ENCODE data around the gene TRAPPC12. TPM values are rescaled to one million over a fixed set of nuclear protein-coding genes. Genes with fewer than 3 reads are reported as not detected.
A peak's percentile ranks its signal among the peaks of the same experiment; 100 is the strongest.

TRAPPC12 gene
- total RNA-seq, 1 experiment from 2014 or later, result 72.8 TPM

DNA sequence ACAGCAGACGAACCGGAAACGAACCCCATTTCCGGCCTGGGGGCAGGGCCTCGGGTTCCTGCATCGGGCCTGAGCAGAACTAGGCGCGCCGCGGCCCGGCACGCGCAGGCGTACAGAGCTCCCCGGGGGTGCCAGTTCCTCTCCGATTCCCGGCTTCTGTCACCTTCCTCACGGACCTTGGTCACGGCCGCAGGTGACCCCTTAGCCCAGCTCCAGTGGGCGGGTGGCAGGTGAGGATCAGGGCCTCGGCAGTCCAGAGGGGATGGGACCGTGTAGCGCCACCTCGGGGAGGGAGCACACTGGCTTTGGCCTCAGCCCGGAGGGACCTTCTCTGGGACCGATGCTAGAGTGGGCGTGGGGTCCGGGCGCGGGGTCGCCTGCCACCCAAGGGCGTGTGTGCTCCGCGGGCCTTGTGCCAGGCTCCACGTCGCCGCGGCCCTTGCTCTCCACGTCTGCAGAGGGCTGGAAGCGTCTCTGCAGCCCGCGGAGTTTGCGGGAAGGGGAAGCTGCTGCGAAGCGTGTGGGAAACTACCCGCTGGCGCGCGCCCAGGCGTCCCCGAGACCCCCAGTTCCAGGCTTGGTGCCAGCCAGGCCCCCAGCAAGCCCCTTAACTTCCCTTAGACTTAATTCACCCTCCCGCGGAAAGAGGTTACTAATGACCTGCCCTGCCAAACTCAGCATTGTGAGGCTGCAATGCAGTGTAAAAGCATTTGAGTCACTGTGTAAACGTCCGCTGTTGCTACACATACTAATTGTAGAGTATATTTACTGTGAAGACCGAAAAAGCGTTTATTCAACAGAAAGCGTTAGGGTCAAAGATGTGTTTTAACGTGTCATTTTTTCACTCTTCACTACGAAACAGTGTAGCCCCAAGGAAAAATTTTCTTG, at the start of gene TRAPPC12 (continued):
- TF ChIP-seq ELF4 (CRISPR knock-in tag; IDR thresholded peaks at IDR 0.05; ENCODE audit: low read depth), result no peak
- peak; percentile 96 for TF ChIP-seq FOXP1 (CRISPR knock-in tag; IDR thresholded peaks at IDR 0.05; ENCODE audit: borderline replicate concordance)
- TF ChIP-seq, protein P1, sequence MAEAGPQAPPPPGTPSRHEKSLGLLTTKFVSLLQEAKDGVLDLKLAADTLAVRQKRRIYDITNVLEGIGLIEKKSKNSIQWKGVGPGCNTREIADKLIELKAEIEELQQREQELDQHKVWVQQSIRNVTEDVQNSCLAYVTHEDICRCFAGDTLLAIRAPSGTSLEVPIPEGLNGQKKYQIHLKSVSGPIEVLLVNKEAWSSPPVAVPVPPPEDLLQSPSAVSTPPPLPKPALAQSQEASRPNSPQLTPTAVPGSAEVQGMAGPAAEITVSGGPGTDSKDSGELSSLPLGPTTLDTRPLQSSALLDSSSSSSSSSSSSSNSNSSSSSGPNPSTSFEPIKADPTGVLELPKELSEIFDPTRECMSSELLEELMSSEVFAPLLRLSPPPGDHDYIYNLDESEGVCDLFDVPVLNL (CRISPR knock-in tag; IDR thresholded peaks at IDR 0.05; ENCODE audit: borderline replicate concordance, low read depth), result no peak
- TF ChIP-seq ZNF423 (CRISPR knock-in tag; IDR thresholded peaks at IDR 0.05), result no peak
- TF ChIP-seq, protein P2, sequence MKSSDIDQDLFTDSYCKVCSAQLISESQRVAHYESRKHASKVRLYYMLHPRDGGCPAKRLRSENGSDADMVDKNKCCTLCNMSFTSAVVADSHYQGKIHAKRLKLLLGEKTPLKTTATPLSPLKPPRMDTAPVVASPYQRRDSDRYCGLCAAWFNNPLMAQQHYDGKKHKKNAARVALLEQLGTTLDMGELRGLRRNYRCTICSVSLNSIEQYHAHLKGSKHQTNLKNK (CRISPR knock-in tag; IDR thresholded peaks at IDR 0.05), result no peak
- 0 out of 2 replicates have a peak, but pooled peaks have one; percentile 59 for TF ChIP-seq TP53 (CRISPR knock-in tag; IDR thresholded peaks at IDR 0.05)
- TF ChIP-seq, protein P3, sequence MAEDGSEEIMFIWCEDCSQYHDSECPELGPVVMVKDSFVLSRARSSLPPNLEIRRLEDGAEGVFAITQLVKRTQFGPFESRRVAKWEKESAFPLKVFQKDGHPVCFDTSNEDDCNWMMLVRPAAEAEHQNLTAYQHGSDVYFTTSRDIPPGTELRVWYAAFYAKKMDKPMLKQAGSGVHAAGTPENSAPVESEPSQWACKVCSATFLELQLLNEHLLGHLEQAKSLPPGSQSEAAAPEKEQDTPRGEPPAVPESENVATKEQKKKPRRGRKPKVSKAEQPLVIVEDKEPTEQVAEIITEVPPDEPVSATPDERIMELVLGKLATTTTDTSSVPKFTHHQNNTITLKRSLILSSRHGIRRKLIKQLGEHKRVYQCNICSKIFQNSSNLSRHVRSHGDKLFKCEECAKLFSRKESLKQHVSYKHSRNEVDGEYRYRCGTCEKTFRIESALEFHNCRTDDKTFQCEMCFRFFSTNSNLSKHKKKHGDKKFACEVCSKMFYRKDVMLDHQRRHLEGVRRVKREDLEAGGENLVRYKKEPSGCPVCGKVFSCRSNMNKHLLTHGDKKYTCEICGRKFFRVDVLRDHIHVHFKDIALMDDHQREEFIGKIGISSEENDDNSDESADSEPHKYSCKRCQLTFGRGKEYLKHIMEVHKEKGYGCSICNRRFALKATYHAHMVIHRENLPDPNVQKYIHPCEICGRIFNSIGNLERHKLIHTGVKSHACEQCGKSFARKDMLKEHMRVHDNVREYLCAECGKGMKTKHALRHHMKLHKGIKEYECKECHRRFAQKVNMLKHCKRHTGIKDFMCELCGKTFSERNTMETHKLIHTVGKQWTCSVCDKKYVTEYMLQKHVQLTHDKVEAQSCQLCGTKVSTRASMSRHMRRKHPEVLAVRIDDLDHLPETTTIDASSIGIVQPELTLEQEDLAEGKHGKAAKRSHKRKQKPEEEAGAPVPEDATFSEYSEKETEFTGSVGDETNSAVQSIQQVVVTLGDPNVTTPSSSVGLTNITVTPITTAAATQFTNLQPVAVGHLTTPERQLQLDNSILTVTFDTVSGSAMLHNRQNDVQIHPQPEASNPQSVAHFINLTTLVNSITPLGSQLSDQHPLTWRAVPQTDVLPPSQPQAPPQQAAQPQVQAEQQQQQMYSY (CRISPR knock-in tag; IDR thresholded peaks at IDR 0.05), result peak; percentile 35; the same call in 1 of the 2 replicates
- TF ChIP-seq, protein P4, sequence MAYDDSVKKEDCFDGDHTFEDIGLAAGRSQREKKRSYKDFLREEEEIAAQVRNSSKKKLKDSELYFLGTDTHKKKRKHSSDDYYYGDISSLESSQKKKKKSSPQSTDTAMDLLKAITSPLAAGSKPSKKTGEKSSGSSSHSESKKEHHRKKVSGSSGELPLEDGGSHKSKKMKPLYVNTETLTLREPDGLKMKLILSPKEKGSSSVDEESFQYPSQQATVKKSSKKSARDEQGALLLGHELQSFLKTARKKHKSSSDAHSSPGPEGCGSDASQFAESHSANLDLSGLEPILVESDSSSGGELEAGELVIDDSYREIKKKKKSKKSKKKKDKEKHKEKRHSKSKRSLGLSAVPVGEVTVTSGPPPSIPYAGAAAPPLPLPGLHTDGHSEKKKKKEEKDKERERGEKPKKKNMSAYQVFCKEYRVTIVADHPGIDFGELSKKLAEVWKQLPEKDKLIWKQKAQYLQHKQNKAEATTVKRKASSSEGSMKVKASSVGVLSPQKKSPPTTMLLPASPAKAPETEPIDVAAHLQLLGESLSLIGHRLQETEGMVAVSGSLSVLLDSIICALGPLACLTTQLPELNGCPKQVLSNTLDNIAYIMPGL (CRISPR knock-in tag; IDR thresholded peaks at IDR 0.05), result peak; percentile 95
- TF ChIP-seq, protein P5, sequence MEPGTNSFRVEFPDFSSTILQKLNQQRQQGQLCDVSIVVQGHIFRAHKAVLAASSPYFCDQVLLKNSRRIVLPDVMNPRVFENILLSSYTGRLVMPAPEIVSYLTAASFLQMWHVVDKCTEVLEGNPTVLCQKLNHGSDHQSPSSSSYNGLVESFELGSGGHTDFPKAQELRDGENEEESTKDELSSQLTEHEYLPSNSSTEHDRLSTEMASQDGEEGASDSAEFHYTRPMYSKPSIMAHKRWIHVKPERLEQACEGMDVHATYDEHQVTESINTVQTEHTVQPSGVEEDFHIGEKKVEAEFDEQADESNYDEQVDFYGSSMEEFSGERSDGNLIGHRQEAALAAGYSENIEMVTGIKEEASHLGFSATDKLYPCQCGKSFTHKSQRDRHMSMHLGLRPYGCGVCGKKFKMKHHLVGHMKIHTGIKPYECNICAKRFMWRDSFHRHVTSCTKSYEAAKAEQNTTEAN (CRISPR knock-in tag; IDR thresholded peaks at IDR 0.05), result peak; percentile 85
- peak; percentile 88; the same call in 1 of the 2 replicates for TF ChIP-seq CREM (CRISPR knock-in tag; IDR thresholded peaks at IDR 0.05)
- 0 out of 2 replicates have a peak, but pooled peaks have one; percentile 28 for TF ChIP-seq ESRRA (CRISPR knock-in tag; IDR thresholded peaks at IDR 0.05; ENCODE audit: borderline replicate concordance)
- TF ChIP-seq SOX15 (CRISPR knock-in tag; IDR thresholded peaks at IDR 0.05), result no peak
- peak; percentile 64; the same call in 1 of the 2 replicates for TF ChIP-seq ZNF232 (CRISPR knock-in tag; IDR thresholded peaks at IDR 0.05)
- no peak for TF ChIP-seq NR1H2 (CRISPR knock-in tag; IDR thresholded peaks at IDR 0.05)
- TF ChIP-seq, protein P6, sequence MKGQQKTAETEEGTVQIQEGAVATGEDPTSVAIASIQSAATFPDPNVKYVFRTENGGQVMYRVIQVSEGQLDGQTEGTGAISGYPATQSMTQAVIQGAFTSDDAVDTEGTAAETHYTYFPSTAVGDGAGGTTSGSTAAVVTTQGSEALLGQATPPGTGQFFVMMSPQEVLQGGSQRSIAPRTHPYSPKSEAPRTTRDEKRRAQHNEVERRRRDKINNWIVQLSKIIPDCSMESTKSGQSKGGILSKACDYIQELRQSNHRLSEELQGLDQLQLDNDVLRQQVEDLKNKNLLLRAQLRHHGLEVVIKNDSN (CRISPR knock-in tag; IDR thresholded peaks at IDR 0.05), result 0 out of 2 replicates have a peak, but pooled peaks have one; percentile 58
- TF ChIP-seq ATF1 (CRISPR knock-in tag; IDR thresholded peaks at IDR 0.05), result peak; percentile 92
- TF ChIP-seq, protein P7, sequence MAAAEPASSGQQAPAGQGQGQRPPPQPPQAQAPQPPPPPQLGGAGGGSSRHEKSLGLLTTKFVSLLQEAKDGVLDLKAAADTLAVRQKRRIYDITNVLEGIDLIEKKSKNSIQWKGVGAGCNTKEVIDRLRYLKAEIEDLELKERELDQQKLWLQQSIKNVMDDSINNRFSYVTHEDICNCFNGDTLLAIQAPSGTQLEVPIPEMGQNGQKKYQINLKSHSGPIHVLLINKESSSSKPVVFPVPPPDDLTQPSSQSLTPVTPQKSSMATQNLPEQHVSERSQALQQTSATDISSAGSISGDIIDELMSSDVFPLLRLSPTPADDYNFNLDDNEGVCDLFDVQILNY (CRISPR knock-in tag; IDR thresholded peaks at IDR 0.05), result peak; percentile 75
- TF ChIP-seq TEAD4 (CRISPR knock-in tag; IDR thresholded peaks at IDR 0.05), result 0 out of 2 replicates have a peak, but pooled peaks have one; percentile 59
- TF ChIP-seq, protein P8, sequence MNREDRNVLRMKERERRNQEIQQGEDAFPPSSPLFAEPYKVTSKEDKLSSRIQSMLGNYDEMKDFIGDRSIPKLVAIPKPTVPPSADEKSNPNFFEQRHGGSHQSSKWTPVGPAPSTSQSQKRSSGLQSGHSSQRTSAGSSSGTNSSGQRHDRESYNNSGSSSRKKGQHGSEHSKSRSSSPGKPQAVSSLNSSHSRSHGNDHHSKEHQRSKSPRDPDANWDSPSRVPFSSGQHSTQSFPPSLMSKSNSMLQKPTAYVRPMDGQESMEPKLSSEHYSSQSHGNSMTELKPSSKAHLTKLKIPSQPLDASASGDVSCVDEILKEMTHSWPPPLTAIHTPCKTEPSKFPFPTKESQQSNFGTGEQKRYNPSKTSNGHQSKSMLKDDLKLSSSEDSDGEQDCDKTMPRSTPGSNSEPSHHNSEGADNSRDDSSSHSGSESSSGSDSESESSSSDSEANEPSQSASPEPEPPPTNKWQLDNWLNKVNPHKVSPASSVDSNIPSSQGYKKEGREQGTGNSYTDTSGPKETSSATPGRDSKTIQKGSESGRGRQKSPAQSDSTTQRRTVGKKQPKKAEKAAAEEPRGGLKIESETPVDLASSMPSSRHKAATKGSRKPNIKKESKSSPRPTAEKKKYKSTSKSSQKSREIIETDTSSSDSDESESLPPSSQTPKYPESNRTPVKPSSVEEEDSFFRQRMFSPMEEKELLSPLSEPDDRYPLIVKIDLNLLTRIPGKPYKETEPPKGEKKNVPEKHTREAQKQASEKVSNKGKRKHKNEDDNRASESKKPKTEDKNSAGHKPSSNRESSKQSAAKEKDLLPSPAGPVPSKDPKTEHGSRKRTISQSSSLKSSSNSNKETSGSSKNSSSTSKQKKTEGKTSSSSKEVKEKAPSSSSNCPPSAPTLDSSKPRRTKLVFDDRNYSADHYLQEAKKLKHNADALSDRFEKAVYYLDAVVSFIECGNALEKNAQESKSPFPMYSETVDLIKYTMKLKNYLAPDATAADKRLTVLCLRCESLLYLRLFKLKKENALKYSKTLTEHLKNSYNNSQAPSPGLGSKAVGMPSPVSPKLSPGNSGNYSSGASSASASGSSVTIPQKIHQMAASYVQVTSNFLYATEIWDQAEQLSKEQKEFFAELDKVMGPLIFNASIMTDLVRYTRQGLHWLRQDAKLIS (CRISPR knock-in tag; IDR thresholded peaks at IDR 0.05; ENCODE audit: borderline replicate concordance), result peak; percentile 37; the same call in 1 of the 2 replicates
- TF ChIP-seq ZNF219 (CRISPR knock-in tag; IDR thresholded peaks at IDR 0.05; ENCODE audit: borderline replicate concordance), result no peak
- peak; percentile 72; the same call in 1 of the 2 replicates for TF ChIP-seq TEAD1 (CRISPR knock-in tag; IDR thresholded peaks at IDR 0.05)
- TF ChIP-seq JUN (CRISPR knock-in tag; IDR thresholded peaks at IDR 0.05), result peak; percentile 57; the same call in 1 of the 2 replicates
- no peak for TF ChIP-seq JAZF1 (CRISPR knock-in tag; IDR thresholded peaks at IDR 0.05)
- peak; percentile 89; the same call in 1 of the 2 replicates for TF ChIP-seq KAT7 (CRISPR knock-in tag; IDR thresholded peaks at IDR 0.05; ENCODE audit: borderline replicate concordance)
